ENCODE results near the gene HBE1. TPM values are rescaled to one million over a fixed set of nuclear protein-coding genes. Genes with fewer than 3 reads are reported as not detected.
"Not testable (repeated sequence)": the region's sequence is repeated elsewhere in the genome, so short reads cannot be mapped to it uniquely, and the experiment has no call there.

The HBE1 gene
- not detected in 2 replicates for total RNA-seq (2014; rRNA removed; shearing (Covaris generic); ENCODE audit: low replicate concordance)

DNA sequence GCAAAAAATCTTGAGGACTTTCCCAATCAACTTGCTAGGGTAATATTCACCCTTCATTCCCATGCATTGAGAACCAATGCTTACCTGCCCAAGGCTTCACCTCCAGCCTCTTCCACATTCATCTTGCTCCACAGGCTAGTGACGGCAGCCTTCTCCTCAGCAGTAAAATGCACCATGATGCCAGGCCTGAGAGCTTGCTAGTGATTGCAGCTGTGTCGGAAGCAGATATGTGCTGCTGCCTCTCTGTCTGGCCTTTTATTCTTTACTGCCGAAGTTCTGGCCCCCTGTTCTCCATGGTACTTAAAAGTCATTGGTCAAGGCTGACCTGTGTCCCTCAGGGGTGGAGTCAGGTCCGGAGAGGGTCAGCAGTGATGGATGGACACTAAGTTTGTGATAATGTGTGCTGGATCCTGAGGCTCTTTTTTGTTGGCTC lies at the start of gene HBE1:
Gene HBE1 (minus strand): TSS at position 231 of the 433 bp plus-strand sequence. CDS start 55 bp downstream, at position 176.
- no peaks in the 10 kb centered on the region for H3K9me3 ChIP-seq
- no peaks in the 10 kb centered on the region for H3K36me3 ChIP-seq
- DNase-seq: no peak
- no peaks in the 10 kb centered on the region for H3K27me3 ChIP-seq
- no peak within 1 kb of the TSS for H3K4me3 ChIP-seq

DNA sequence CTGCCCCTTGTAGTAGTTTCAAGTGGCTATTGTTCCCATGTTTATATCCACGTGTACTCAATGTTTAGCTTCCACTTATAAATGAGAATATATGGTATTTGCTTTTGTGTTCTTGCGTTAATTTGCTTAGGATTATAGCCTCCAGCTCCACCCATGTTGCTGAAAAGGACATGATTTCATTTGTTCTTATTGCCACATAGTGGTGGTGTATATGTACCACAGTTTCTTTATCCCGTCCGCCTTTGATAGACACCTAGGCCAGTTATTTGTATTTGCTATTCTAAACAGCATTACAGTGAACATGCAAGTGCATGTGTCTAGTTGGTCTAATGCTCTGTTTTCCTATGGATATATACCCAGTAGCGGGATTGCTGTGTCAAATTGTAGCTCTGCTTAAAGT lies 47.5 kb upstream of the HBE1 start:
- no peak overlapping the region for H3K4me3 ChIP-seq
- no peaks in the 10 kb centered on the region for H3K36me3 ChIP-seq
- no peaks in the 10 kb centered on the region for H3K27me3 ChIP-seq
- no peaks in the 10 kb centered on the region for H3K9me3 ChIP-seq
- DNase-seq: no peak

DNA sequence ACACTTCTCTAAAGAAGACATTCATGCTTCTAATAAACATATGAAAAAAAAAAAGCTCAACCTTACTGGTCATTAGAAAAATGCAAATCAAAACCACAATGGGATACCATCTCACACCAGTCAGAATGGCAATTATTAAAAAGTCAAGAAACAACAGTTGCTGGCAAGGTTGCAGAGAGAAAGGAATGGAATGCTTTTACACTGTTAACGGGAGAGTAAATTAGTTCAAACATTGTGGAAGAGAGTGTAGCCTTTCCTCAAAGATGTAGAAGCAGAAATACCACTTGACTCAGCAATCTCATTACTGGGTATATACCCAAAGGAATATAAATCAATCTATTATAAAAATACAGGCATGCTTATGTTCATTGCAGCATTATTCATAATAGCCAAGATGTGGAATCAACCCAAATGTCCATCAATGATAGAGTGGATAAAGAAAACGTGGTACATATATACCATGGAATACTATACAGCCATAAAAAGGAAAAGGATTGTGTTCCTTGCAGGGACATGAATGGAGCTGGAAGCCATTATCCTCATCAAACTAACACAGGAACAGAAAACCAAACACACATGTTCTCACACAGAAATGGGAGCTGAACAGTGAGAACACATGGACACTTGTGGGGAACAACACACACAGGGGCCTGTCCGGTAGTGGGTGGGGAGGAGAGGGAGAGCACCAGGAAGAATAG lies 43.7 kb upstream of the HBE1 start:
- H3K36me3 ChIP-seq, H3K4me3 ChIP-seq, H3K27me3 ChIP-seq, H3K9me3 ChIP-seq, DNase-seq: not testable (repeated sequence)

DNA sequence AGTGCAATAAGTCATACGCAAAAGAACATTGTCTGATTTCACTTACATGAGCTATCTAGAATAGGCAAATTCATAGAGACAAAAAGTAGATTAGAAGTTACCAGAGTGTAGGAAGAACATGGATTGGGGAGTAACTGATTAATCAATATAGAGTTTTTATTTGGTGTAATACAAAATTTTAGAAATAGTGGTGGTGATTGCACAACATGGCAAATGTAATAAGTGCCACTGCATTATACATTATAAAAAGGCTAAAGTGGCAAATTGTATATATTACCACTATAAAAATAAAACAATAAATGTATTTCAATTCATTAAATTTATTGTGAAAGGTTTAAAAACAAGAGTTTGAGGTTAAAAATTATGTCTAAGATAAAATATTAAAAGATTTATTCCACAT lies 40.7 kb upstream of the HBE1 start:
- Histone ChIP-seq H3K27me3 (no peaks in the 10 kb centered on the region; the same call in 1 of the 2 replicates), H3K36me3 (no peaks in the 10 kb centered on the region), H3K9me3 (no peaks in the 10 kb centered on the region), H3K4me3 (no peak overlapping the region)
- DNase-seq: no peak

DNA sequence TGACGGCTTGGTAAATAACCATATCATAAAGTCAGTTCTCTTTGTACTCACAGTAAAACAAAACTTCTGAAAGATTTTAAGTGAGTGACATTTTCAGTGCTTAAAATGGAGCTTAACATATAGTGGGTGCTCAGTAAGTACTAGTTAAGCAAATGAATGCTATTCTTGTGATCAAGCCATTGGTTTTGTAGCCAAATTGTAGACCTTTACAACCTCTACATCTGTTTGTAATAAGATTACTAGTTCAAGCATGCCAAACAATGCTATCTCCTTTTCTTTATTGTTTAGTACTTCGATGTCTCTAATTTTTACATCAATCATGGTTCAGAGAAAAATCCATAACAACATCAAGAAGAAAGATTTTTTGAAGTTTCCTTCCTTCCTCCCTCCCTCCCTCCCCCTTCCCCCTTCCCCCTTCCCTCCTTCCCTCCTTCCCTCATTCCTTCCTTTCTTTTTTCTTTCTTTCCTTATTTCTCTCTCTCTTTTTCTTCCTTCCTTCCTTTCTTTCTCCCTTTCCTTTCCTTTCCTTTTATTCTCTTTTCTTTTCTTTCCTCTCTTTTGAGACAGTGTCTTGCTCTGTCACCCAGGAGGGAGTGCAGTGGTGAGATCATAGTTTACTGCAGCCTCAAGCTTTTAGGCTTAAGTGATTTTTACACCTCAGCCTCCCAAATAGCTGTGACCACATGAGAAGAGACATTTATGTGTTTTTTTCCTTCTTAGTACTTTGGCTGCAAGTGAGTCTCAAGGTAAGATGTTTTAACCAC lies 37.7 kb upstream of the HBE1 start:
- no peaks in the 10 kb centered on the region for H3K9me3 ChIP-seq
- no peak overlapping the region for H3K4me3 ChIP-seq
- H3K36me3 ChIP-seq: no peaks in the 10 kb centered on the region
- no peak for DNase-seq
- H3K27me3 ChIP-seq: no peaks in the 10 kb centered on the region; the same call in 1 of the 2 replicates

DNA sequence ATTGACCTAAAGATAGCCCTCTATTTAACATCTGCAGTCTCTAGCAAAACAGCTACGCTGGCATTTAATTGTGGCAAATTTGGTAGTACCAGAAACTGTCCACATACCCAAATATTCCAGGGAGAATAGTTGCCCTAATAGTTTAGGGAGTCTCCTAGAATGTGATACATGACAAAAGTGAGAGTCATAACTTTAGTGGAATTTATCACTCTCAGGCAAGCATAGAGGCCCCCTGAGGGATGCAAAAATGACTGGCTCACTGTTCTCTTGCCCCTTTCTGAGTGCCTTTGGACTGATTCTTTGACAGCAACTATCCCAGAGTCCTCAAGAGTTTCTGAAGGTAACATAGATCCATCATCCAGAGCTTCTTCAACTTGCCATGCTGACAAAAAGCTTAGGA lies 34.3 kb upstream of the HBE1 start:
- no peaks in the 10 kb centered on the region; the same call in 1 of the 2 replicates for H3K27me3 ChIP-seq
- H3K36me3 ChIP-seq: no peaks in the 10 kb centered on the region
- DNase-seq: no peak
- H3K9me3 ChIP-seq: no peaks in the 10 kb centered on the region
- H3K4me3 ChIP-seq: no peak overlapping the region

DNA sequence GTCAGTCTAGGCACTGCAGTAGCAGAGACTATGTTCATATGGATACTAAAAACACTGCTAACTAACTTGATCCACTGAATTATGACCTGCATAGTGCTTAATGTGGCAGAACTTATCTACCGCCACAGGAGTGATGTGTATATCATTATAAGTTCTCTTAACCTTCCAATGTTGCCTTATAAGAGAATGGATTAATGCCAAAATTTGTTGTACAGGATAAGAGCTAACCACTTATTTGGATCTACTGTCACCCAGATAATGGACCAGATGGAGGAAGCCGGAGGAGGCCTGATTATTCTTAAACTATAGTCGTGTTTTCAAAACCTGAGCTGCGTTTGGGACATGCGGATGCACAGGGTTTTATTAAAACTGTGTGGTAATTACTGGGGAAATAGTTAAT lies 33.9 kb upstream of the HBE1 start:
- H3K9me3 ChIP-seq: no peaks in the 10 kb centered on the region
- no peak overlapping the region for H3K4me3 ChIP-seq
- no peak for DNase-seq
- no peaks in the 10 kb centered on the region for H3K36me3 ChIP-seq
- H3K27me3 ChIP-seq: no peaks in the 10 kb centered on the region; the same call in 1 of the 2 replicates

DNA sequence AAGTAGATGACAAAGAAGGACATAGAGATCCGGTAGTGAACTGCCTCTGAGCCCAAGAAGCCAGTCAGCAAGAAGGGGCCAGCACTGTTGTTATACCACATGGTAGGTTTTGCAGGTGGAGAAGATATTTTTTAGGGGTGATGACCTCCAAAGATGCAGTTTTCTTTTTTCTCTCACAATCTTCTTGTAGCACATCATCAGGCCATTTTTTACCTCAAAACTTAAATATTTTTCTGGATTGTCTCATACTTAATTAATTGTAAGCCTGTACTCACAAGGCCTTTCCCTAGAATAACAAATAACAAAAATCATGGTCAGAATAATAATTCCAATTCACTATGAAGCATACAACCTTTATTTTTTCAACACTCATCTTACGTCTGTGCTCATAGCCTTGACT lies 32.1 kb upstream of the HBE1 start, which contains the start of gene OR51B4:
Gene OR51B4 (minus strand): TSS at position 101 of the 400 bp plus-strand sequence. CDS start 0 bp downstream, at position 101.
- H3K4me3 ChIP-seq: no peak within 1 kb of the TSS
- no peaks in the 10 kb centered on the region for H3K36me3 ChIP-seq

DNA sequence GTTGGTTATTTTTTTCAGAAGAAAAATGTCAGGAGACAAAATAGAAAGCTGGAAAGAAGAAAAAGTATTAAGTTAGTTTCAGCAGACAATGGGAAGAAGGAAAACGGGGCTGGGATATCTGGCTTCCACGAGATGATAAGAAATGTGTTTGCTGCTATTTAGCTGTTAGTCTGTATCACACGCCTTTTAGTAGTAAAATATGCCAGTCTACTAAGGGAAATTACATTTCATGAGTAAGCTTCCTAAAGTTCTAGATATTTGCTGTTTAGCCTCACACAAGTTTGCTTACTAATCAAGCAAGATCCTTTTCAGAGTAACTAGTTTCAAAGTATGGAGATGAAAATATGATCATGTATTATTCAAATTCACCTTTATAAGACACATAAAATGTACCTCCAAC lies 30.5 kb upstream of the HBE1 start:
- H3K27me3 ChIP-seq: no peaks in the 10 kb centered on the region
- no peaks in the 10 kb centered on the region for H3K9me3 ChIP-seq
- no peaks in the 10 kb centered on the region for H3K36me3 ChIP-seq
- no peak overlapping the region for H3K4me3 ChIP-seq
- no peak for DNase-seq

More for the DNA sequence above, 32.1 kb upstream of the HBE1 start, which contains the start of gene OR51B4:
- no peaks in the 10 kb centered on the region for H3K27me3 ChIP-seq
- no peak for DNase-seq
- H3K9me3 ChIP-seq: no peaks in the 10 kb centered on the region

DNA sequence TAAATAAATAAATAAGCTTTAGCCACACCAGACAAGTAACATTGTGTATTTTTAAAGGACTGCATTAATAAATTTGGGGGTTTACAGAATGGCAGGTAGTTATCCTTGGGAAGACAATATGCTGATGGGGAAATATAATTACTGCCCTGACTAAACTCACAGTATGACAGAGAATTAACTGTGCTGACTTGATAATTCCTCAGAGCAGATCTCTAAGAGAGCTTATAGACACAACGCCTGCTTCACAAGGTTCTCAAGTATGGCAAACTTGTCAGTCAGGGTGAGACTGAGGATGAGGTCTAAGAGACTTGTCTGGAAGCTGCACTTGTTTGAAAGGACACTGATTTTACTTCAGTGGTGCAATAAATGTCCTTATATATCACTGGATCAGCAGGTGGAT lies 28.7 kb upstream of the HBE1 start:
- DNase-seq: no peak
- no peaks in the 10 kb centered on the region for H3K9me3 ChIP-seq
- no peaks in the 10 kb centered on the region for H3K27me3 ChIP-seq
- no peak overlapping the region for H3K4me3 ChIP-seq
- H3K36me3 ChIP-seq: no peaks in the 10 kb centered on the region

DNA sequence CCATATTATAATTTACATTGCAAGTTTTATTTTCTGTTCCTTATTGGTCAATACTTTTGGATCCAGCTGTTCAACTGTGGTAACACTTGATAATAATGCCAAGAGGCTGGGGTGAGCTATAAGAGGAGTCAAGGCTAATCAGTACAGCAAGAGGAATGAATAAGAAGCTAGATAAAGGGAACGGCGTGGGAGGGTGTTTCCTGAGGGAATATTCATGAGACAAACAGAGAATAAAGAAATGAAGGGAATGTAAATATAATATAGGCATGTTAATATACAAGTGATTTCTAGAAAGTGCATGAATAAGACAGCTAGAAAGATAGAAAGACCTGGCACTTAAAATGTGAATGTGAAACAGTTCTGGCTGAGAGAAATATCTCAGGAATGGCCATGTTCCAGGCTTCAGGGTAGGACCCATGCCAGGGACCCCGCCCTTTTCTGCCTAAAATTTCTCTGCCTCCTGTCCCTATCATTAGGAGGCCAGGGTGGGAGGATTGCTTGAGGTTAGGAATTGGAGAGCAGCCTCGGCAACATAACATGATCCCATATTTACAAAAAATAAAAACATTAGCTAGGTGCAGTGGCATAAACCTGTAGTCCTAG lies 28.1 kb upstream of the HBE1 start:
- Histone ChIP-seq H3K9me3 (no peaks in the 10 kb centered on the region), H3K27me3 (no peaks in the 10 kb centered on the region), H3K4me3 (no peak overlapping the region), H3K36me3 (no peaks in the 10 kb centered on the region)
- no peak for DNase-seq

DNA sequence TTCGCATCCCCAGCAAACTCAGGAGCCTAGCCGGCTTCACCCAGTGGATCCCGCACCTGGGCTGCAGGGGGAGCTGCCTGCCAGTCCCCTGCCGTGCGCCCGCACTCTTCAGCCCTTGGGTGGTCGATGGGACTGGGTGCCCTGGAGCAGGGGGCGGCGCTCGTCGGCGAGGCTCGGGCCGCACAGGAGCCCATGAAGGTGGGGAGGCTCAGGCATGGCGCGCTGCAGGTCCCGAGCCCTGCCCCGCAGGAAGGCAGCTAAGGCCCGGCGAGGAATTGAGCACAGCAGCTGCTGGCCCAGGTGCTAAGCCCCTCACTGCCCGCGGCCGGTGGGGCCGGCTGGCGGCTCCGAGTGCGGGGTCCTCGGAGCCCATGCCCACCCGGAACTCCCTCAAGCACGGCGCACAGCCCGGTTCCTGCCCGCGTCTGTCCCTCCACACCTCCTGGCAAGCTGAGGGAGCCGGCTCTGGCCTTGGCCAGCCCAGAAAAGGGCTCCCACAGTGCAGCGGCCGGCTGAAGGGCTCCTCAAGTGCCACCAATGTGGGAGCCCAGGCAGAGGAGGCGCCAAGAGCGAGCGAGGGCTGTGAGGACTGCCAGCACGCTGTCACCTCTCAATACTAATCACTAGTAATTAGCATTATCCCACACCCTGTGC lies 24.7 kb upstream of the HBE1 start:
- not testable (repeated sequence) for H3K9me3 ChIP-seq, DNase-seq, H3K36me3 ChIP-seq, H3K4me3 ChIP-seq, H3K27me3 ChIP-seq

DNA sequence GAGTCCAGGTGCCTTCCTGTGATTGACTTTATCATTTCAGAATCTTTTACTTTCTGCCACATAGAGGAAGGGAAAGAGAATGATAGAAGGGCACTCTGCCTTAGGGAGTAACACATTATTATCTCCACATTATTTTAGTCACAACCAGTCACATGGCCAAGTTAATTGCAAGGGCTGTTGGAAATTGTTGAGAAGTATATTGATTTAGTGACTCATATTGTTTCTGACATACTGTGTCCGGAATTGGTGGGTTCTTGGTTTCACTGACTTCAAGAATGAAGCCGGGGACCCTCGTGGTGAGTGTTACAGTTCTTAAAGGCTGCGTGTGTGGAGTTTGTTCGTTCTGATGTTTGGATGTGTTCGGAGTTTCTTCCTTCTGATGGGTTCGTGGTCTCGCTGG lies 23.3 kb upstream of the HBE1 start:
- DNase-seq: no peak
- Histone ChIP-seq H3K4me3 (no peak overlapping the region), H3K36me3 (no peaks in the 10 kb centered on the region), H3K9me3 (no peaks in the 10 kb centered on the region), H3K27me3 (no peaks in the 10 kb centered on the region)

DNA sequence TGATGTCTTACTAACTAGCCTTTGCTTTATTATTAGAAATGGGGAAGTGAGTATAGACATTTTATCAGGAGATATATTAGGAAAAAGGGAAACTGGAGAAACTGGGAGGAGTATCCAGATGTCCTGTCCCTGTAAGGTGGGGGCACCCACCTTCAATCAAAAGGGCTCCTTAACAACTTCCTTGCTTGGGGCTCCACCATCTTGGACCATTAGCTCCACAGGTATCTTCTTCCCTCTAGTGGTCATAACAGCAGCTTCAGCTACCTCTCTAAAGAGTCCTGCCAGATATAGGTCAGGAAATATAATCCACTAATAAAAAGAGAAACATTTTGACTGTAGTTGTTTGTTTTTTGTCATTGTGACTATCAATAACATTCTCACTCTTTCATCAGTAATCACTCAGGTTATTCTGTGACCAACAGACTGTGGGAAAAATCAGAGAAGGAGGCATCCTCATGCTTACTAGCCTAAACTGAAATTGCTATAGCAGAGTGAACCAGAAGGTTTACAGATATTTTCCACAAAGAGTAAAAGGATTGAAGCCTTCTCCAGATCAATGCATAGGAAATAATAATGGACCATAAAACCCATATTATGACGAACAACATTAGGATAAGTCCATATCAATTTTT lies 21.6 kb upstream of the HBE1 start:
- no peak overlapping the region for H3K4me3 ChIP-seq
- no peak for DNase-seq

DNA sequence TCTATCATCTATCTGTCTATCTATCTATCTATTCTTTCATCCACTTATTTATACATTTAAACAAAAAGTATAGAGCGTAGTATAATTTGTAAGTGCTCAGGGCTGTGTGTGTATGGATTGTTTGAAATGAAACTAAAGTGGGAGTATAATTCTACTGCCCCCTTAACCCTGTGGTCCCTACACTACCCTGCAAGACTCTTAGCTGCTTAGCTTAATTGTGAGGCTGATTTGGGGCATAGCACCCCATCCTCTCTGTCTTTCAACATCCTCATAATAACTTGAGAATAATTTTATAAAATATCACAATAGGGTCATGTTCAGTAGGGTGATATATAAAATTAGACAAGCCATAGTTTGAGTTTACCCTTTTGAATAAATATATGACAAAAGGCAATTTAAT lies 20.4 kb upstream of the HBE1 start:
- Histone ChIP-seq H3K4me3 (no peak overlapping the region), H3K27me3 (no peaks in the 10 kb centered on the region), H3K36me3 (no peaks in the 10 kb centered on the region), H3K9me3 (no peaks in the 10 kb centered on the region)
- DNase-seq: no peak

More for the DNA sequence above, 21.6 kb upstream of the HBE1 start:
- Histone ChIP-seq H3K9me3 (no peaks in the 10 kb centered on the region), H3K27me3 (no peaks in the 10 kb centered on the region), H3K36me3 (no peaks in the 10 kb centered on the region)

DNA sequence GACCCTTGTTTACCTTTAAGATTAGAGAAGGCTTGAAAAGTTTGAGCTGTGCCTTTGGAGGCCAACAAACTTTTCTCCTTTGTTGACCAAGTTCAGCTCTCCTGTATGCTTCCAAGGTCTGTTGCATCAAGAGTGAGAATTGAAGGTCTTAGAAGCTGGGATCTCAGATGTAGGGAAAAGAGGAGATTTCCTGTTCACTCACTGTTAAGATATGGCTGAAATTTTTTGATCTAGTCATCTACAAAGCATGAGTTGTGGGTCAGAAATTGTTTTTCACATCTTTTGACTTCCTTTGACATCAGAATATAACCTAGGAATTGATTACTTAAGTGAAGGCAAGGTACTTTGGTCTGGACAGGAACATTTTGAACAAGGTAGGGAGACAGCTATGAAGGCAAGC lies 20.0 kb upstream of the HBE1 start:
- no peak overlapping the region for H3K4me3 ChIP-seq
- H3K36me3 ChIP-seq: no peaks in the 10 kb centered on the region
- DNase-seq: no peak
- H3K27me3 ChIP-seq: no peaks in the 10 kb centered on the region
- no peaks in the 10 kb centered on the region for H3K9me3 ChIP-seq

All from MG63 (cell line).